H7 (cell line): Measurements from ENCODE around the gene METTL18. TPM values are rescaled to one million over a fixed set of nuclear protein-coding genes. Genes with fewer than 3 reads are reported as not detected.

Experiments
- DNase-seq: peaks from one replicate; pipeline ENCODE4 v3.0.0; 2012
- H3K27me3 ChIP-seq: 2 replicates; pipeline ENCODE4 v1.6.0; 2011; ENCODE audit warnings: mild to moderate bottlenecking, low read length; ENCODE audit not compliant: control insufficient read depth, insufficient read depth
- H3K36me3 ChIP-seq: replicated peaks from 2 replicates; pipeline ENCODE4 v1.5.1; 2011; ENCODE audit warnings: low read length; ENCODE audit not compliant: control insufficient read depth, insufficient read depth
- H3K4me3 ChIP-seq: 2 replicates; pipeline ENCODE4 v1.5.1; 2011; ENCODE audit warnings: low read depth, mild to moderate bottlenecking, control low read depth, low read length, moderate library complexity; ENCODE audit not compliant: insufficient read depth
- total RNA-seq: library from RNA; depleted of rRNA; stranded (reverse); fragments of >200 nt; shearing (Covaris generic); gene quantifications from 2 replicates; pipeline ENCODE4 v1.2.3, GENCODE V29; 2014

The METTL18 gene
- total RNA-seq, 1 experiment from 2014 or later = 9.4 TPM

DNA sequence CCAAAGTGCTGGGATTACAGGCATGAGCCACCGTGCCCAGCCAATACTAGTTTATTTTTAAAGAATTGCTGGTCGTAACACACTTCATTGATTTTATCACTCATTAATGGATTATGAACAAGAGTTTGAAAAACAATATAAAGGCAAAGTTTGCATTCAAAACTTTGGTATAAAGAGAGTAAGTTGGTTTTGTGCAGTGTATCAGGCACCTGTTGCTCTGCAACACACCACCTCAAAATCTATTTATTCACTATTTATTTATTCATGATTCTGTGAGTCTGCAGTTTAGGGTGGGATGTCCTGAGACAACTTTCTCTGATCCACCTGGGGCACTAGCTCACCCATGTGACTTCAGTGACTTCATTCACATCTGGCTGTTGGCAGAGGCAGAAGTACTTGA, 10.2 kb upstream of the METTL18 start:
- no peak overlapping the region for H3K4me3 ChIP-seq
- peaks cover 9% of the 10 kb centered on the region for H3K36me3 ChIP-seq
- DNase-seq = no peak
- no peaks in the 10 kb centered on the region for H3K27me3 ChIP-seq

DNA sequence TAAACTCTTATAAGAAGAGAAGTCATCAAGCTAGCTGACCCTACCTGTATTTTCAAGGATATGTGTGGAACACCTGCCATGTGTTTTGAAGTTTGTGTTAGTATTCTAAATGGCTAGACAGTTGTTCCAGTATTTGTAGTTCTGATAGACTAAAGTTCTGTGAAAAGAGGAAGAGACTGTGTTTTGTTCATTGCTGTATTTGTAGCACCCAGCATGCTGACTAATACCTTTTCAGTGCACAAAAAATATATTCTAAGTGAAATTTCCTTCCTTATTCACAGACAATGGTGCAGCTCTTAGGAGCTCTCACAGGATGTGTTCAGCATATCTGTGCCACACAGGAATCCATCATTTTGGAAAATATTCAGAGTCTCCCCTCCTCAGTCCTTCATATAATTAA, 8.2 kb upstream of the METTL18 start:
- no peak overlapping the region for H3K4me3 ChIP-seq
- H3K27me3 ChIP-seq = no peaks in the 10 kb centered on the region
- DNase-seq = no peak
- peaks cover 9% of the 10 kb centered on the region for H3K36me3 ChIP-seq

DNA sequence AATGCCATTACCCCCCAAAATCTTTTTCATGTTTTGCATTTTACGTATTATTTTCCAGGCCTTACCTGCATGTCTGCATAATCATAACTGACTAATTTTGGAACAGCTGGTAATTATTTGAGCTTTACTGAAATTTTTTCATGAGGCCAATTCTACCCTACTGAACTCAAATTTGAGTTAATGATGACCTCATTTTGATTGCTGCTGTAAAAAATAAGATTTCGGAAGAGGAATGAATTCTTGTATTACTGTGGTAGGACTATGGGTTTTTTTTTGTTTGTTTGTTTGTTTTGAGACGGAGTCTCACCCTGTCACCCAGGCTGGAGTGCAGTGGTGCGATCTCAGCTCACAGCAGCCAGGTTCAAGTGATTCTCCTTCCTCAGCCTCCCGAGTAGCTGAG, 2.6 kb upstream of the METTL18 start:
- DNase-seq = no peak
- no peaks in the 10 kb centered on the region; the same call in 1 of the 2 replicates for H3K36me3 ChIP-seq

DNA sequence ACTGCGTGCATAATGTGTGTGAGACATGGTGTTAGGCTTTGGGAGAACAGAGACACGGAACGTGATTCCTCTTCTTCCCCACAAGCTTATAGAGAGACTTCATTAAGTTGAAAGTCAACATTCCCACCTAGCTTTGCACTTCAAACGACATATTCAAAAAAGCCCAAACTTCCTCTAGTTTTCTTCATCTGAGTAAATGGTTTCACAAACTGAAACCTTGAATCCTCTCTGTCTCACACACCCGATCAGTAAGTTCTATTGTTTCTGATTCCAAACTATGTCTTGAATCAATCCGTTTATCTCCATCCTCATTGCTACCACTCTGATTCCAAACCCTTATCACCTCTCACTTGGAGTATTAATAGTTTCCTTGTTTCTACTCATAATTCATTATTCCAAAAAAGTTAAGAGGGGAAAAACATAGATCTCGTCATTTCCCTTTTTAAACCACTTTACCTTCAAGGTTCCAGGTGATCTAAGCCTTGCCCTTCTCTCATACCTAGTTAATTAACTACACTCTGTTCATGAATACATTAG, 1.6 kb upstream of the METTL18 start:
- H3K36me3 ChIP-seq = no peaks in the 10 kb centered on the region; the same call in 1 of the 2 replicates
- DNase-seq = no peak
- no peak overlapping the region for H3K4me3 ChIP-seq
- no peaks in the 10 kb centered on the region for H3K27me3 ChIP-seq

More for the DNA sequence above, 2.6 kb upstream of the METTL18 start:
- Histone ChIP-seq H3K4me3 (no peak overlapping the region), H3K27me3 (no peaks in the 10 kb centered on the region)

DNA sequence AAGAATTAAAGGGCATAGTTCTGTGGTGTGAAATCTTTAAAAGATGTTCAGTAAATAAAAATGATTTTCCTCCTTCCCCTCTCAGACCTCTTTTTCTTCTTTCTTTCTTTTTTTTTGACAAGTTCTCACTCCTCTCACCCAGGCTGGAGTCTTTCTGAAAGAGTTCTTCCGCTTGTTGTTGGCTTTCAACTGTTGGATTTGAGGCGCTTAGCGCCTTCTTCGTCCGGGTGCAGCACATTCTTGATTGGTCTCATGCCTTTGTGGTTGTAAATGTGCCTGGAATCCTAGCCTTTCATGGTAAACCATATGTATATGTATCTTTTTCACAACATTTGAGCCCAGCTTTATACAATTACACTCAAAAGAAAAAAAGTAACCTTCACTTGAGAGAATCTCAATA, 980 bp upstream of the METTL18 start:
- H3K27me3 ChIP-seq = no peaks in the 10 kb centered on the region
- no peaks in the 10 kb centered on the region; the same call in 1 of the 2 replicates for H3K36me3 ChIP-seq
- H3K4me3 ChIP-seq = peak overlapping the region; percentile 96
- peak; percentile 7 for DNase-seq

DNA sequence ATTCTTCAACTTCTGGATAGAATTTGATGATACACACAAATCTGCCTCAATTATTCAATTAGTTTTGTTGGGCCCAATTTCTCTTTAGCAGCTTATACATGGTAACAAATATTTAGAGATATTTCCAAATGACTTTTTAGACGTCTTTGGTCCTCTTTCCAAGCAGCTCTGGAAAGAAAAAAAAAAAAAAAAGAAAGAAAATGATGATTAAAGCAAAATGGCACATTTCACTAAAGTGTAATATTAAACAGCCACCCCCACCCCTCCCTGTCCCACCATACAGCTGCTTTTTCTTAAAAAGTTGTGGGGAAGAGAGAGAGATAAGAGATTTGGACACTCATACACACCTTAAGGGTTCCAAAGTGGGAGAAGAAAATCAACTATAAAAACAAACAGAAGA, 977 bp downstream of the METTL18 start:
- no peaks in the 10 kb centered on the region; the same call in 1 of the 2 replicates for H3K36me3 ChIP-seq
- H3K4me3 ChIP-seq = peak overlapping the region; percentile 96
- DNase-seq = no peak
- no peaks in the 10 kb centered on the region for H3K27me3 ChIP-seq

DNA sequence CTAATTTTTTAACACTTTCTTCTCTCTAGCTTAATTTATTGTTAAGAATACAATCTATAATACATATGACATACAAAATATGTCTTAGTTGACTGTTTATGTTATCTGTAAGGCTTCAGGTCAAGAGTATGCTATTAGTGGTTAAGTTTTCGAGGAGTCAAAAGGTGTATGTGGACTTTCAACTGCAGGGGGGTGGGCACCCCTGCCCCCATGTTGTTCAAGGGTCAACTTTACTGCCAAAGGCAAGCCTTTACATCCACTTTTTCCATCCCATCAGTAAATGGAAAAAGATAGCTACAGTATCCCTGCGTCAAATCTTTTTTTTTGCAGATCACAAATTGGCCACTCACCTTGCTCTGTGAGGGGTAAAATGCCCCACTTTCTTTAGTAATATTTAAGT, 6.3 kb downstream of the METTL18 start:
- DNase-seq = no peak
- Histone ChIP-seq H3K36me3 (no peaks in the 10 kb centered on the region; the same call in 1 of the 2 replicates), H3K4me3 (no peak overlapping the region), H3K27me3 (no peaks in the 10 kb centered on the region; the same call in 1 of the 2 replicates)

DNA sequence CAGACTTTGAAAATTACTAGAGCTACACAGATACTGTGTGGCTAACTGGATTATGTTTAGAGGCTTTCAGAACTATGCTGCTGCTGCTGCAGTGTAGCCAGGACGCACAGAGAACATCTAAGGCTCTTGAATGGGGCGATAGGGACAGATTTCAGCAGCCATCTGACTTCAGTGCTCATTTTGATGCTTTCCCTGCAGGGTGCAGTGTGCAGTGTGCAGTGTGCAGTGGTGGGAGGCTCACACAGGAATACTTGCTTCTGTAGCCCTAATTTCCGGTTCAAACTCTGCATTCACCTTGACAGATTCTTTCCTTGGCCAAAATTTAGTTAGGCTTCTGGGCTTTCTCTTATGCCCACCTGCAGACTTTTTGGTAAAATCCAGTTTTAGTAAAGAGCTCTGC, 7.7 kb downstream of the METTL18 start:
- Histone ChIP-seq H3K4me3 (no peak overlapping the region), H3K27me3 (no peaks in the 10 kb centered on the region; the same call in 1 of the 2 replicates), H3K36me3 (no peaks in the 10 kb centered on the region)
- no peak for DNase-seq

DNA sequence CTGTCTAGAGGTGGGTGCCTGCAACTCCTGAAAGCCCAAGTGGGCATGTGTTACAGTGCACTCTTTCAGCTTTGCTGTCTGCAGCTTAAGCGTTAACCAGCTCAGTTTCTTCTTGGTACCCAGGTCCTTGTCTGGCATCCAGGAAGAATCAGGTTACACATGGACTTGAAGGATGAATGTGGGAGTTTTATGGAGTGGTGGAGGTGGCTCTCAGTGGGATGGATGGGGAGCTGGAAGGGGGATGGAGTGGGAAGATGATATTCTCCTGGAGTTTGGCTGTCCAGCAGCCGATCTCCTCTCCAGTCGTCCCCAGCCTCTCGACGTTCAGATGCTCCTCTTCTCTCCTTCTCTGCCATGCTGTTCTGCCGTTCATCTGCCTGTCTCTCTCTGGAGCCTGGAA, 9.4 kb downstream of the METTL18 start:
- Histone ChIP-seq H3K36me3 (no peaks in the 10 kb centered on the region), H3K27me3 (no peaks in the 10 kb centered on the region; the same call in 1 of the 2 replicates), H3K4me3 (no peak overlapping the region)
- DNase-seq = no peak

DNA sequence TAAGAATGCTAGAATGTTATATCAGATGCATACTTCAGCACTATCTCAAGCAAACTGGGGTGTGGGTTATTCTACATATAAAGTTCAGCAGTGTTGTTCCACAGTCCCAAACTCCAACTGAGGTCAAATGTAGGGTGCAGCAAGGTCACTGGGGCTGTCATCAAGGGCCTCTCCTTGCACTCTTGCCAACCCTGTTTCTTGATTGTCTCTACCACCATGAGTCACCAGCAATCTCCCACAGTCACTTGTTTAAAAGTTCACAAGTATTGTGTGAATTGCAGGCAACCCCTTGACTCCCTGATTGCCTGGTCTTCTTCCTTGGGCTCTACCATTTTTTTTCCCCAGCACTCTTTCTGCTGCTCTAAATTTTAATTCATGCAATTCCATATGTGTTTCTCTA, 10.6 kb downstream of the METTL18 start:
- DNase-seq = no peak
- no peaks in the 10 kb centered on the region; the same call in 1 of the 2 replicates for H3K27me3 ChIP-seq

DNA sequence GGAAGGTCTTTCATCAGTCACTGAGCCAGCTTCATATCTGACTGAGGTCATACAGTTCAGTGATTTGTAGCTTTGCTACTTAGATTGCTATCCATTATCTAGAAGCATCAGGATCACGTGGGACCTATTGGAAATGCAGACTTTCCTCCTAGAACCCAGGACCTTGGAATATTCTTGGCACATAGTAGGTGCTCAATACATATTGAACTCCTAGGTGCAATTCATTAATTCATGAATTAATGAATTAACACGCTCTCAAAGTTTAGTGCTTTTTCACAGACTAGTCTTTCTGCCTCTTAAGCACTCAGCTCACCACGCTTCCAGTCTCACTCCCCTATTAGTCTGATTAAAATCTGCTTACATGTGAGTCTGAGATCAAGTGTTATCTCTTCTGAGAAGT, 12.1 kb downstream of the METTL18 start:
- no peak overlapping the region for H3K4me3 ChIP-seq
- no peaks in the 10 kb centered on the region for H3K27me3 ChIP-seq
- H3K36me3 ChIP-seq = no peaks in the 10 kb centered on the region
- no peak for DNase-seq

More for the DNA sequence above, 10.6 kb downstream of the METTL18 start:
- Histone ChIP-seq H3K36me3 (no peaks in the 10 kb centered on the region), H3K4me3 (no peak overlapping the region)

DNA sequence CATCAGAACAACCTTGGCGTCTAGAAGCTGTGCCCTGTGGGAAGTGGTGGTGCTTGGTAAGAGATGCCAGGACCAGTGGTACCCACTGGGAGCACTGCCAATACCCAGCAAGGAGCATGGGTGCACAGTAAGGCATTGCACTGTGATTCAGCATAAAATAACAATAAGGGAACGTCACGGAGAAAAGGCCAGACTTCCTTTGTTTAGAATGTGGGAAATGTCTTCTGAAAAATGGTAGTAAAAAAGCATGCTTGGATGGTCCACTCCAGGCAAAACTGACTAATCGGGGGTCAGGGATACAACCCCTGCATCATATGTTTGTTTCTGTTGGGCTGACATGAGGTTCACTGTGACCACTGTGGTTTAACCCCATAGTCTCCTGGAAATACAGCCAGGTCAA, 14.7 kb downstream of the METTL18 start:
- Histone ChIP-seq H3K27me3 (no peaks in the 10 kb centered on the region), H3K4me3 (no peak overlapping the region), H3K36me3 (no peaks in the 10 kb centered on the region)
- no peak for DNase-seq

DNA sequence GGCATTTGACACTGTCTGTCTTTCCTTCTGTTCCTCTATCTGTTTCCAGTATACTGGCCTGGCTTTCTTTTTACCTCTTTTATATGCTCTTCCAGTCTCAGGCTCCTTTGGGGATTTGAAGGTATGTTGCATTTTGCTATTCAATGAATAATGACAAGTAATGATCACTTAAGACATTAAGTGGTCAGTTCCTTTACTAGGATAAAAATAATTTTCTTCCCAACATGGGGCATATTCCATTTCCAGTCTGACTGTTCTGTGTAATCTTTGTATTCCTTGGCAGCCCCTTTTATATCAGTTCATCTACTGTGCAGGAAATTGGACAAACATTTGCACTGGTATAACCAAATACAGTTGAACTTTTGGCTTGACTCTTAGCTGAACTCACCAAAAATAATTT, 15.6 kb downstream of the METTL18 start:
- H3K27me3 ChIP-seq = no peaks in the 10 kb centered on the region
- no peaks in the 10 kb centered on the region for H3K36me3 ChIP-seq
- H3K4me3 ChIP-seq = no peak overlapping the region
- DNase-seq = no peak

DNA sequence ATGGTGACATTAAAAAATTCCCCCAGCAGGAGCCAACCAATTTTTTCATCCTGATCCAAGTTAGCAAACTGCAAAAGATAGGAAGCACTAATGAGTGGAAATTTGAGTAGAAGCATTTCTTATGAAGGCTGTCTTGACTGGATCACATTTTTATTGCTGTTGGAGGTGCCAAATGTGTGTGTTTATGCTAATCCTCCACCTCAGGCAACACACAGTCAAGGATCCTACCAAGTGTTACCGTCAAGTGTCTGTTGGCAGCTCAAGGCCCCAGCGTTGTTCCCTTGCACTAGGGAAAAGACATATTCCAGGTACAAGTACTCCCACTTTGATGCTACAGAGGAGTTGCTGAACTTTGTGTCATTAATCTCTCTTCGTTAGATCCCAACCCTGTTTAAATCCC, 18.3 kb downstream of the METTL18 start:
- H3K36me3 ChIP-seq = no peaks in the 10 kb centered on the region
- H3K27me3 ChIP-seq = no peaks in the 10 kb centered on the region
- no peak for DNase-seq
- H3K4me3 ChIP-seq = no peak overlapping the region

DNA sequence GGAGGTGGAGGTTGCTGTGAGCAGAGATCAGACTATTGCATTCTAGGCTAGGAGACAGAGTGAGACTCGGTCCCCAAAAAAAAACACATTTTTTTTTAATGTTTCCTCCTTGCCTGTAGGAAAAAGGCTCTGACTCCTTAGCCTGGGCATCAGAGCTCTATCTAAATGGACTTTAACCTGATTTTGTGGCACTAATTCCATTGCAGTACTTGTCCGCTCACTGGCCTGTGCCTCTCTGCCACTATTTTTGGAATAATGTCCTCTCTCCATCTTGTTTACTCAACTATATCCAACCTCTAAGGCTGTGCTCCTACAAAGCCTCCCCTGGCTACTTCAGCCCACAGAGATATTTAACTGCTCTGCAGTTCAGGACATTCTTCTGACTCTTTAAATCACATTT, 26.5 kb downstream of the METTL18 start:
- Histone ChIP-seq H3K27me3 (no peaks in the 10 kb centered on the region), H3K36me3 (no peaks in the 10 kb centered on the region)
- DNase-seq = no peak

More for the DNA sequence above, 26.5 kb downstream of the METTL18 start:
- H3K4me3 ChIP-seq = no peak overlapping the region
